GM19467 (cell line): ENCODE results near the gene USP7.
"Not testable (repeated sequence)": the region's sequence is repeated elsewhere in the genome, so short reads cannot be mapped to it uniquely, and the experiment has no call there.

Experiments
- ATAC-seq: cut with Tn5 transposase; IDR thresholded peaks from one replicate; pipeline ENCODE4 v1.9.1; 2021; ENCODE audit warnings: mild to moderate bottlenecking, moderate library complexity; ENCODE audit not compliant: unreplicated experiment

USP7 gene

DNA sequence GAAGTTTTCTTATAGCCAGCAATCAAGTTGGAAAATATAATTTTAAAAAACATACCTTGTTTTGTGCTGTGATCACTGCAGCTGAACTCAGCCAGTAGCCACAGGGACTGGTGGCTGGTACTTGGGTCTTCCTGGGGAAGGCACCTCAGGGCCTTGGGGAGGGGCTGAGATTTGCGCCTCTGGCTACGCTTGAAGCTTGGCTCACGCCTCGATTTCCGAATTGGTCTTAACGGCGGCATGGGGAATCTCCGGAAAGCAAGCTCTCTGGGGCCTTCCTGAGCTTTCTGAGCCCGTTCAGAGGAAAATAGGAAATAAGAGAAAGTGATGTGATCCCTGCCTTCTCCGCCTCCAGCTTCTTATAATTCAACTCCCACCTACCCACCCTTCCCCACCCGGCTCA is 11.3 kb upstream of the USP7 start:
- no peak for ATAC-seq

GRCh38 chr16:8972843-8973586 is 9.3 kb upstream of the USP7 start:
- ATAC-seq, result no peak

DNA sequence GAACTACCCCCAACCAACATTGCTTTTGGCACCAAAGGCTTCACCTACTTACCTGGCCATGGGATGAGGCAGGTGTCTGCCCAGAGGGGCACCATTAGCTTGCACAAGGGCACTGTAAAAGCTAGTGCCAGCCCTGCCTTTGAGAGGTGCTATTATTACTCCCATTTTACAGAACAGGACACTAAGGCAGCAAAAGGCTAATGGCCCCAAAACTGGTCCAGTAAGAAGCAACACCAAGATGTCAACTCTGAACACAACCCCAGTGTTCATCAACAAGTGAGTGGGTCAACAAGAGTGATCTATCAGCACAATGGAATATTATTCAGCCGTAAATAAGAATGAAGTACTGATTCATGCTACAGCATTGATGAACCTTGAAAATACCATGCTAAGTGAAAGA is 7.7 kb upstream of the USP7 start:
- ATAC-seq, result no peak

- ATAC-seq, result not testable (repeated sequence)
Measured at GRCh38 chr16:8969202-8969897, 5.6 kb upstream of the USP7 start.

DNA sequence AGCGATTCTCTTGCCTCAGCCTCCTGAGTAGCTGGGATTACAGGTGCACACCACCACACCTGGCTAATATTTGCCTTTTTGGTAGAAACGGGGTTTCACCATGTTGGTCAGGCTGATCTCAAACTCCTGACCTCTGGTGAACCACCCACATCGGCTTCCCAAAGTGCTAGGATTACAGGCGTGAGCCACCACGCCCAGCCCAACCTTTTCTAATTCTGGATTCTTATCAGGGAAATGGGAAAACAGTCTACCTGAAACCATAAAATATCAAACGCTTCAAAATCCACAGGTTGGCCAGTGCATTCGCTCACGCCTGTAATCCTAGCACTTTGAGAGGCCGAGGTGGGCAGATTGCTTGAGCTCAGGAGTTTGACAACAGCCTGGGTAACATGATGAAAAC is 4.3 kb upstream of the USP7 start:
- not testable (repeated sequence) for ATAC-seq

DNA sequence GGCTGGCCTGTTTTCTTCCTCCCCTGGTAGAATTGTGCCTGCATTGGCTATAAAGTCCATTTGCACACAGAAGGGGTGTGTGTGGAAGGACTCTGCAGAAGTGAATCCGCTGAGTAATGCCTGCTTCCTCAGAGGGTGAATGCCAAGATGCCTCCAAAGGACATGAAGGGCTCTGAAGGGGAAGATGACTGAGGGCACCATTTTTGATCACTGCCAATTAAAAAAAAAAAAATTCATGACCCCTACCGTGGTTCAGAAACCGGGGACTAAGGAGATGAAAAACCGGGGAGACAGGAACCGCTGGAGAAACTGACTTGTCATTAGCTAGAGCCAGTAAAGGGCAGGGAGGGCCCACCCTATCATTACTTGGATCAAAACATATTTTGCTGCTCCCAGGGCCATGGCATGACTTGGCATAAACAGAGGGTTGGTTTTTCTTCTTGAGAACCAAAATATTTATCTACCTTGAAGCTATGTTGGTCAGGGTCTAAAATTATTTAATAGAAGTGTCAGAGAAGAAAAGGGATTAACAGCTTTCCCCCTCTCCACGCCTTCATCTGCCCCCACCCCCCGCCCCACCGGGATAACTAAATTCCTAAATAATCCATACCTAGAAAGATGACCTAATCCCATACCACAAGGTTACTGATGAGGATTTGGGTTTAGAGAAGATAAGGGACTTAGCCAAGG is 3.6 kb upstream of the USP7 start:
- ATAC-seq, result no peak

DNA sequence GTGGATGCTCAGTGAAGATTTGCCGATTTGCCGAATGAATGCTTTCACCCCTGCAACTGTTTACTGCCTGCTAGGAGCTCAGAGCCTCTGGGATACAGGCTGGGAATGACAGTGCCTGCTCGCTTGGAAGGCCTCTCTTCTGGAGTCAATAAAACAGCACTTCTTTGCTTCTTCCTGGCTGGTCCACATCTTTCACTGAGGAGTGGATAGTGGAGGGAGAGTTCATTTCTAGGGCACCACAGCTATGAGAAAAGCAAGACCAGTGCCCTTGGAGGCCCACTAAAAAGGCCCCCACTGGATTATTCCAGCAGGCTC is 3.1 kb upstream of the USP7 start:
- ATAC-seq, result no peak

GRCh38 chr16:8964462-8964861 is 756 bp upstream of the USP7 start:
- no peak for ATAC-seq

DNA sequence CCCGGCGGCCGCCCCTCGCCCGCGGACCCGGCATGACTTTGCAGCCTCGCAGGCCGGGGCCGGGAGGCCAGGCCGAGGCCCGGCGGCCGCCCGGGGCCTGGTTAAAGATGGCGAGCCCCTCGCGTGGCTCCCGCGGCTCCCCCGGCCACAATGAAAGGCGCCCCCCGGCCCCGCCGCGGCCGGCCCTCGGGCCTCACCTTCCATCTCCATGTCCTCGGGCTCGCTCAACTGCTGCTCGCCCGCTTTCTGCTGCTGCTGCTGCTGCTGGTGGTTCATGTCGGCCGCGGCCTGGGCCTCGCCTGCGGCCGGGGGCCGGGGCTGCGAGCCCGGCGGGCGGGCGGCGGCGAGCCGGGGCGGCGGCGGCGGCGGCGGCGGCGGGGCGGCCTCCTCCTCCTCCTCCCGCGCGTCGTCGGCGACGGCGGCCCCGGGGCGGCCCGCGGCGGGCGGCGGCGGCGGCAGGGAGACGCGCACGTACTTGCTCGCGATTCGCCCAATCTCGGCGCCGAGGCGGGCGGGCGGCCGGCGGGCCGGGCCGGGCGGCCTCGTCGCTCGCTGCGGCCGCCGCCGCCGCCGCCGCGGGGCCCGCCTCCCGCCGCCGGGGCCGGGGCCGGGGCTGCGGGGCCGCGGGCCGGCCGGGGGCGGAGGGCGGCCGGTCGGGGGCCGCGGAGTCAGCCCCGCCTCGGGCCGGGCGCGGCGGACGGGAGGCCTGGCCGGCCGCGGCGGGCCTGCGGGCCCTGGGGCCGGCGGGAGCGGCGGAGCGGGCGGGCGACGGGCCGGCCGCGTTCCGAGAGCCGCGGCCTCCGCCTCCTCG is 491 bp downstream of the USP7 start:
- no peak for ATAC-seq

- ATAC-seq, result peak; percentile 32
Measured at GRCh38 chr16:8962393-8963009, 1.2 kb downstream of the USP7 start.

DNA sequence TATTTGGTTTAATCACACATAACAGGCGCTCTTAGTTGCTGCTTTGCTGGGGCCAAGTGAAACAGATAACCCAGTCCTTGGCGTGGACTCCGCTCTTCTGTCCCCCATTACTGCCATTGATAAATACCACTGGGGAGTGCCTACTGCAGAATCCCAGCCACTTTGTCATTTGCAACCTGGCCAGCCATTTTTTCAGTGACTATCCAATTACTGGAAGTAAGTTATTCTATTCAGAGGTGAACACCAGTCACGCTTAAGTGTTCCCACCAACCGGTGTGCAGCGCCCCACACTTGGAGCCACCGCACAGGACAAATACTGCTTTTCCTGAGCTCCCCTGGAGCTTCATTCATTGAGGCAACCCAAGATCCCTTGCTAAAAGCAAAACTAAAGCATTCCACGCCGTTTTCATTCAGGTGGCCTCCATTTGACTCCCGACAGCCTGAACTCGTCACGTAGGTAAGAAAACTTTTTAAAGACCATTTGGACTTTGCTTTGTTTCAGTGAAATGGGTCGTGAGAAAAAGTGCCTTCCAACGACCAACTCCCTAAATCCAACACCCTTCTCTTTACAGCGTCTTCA is 1.8 kb downstream of the USP7 start:
- no peak for ATAC-seq

- ATAC-seq, result no peak
Measured at GRCh38 chr16:8960788-8961109, 3.0 kb downstream of the USP7 start.

GRCh38 chr16:8959921-8960787 is 3.6 kb downstream of the USP7 start:
- no peak for ATAC-seq

DNA sequence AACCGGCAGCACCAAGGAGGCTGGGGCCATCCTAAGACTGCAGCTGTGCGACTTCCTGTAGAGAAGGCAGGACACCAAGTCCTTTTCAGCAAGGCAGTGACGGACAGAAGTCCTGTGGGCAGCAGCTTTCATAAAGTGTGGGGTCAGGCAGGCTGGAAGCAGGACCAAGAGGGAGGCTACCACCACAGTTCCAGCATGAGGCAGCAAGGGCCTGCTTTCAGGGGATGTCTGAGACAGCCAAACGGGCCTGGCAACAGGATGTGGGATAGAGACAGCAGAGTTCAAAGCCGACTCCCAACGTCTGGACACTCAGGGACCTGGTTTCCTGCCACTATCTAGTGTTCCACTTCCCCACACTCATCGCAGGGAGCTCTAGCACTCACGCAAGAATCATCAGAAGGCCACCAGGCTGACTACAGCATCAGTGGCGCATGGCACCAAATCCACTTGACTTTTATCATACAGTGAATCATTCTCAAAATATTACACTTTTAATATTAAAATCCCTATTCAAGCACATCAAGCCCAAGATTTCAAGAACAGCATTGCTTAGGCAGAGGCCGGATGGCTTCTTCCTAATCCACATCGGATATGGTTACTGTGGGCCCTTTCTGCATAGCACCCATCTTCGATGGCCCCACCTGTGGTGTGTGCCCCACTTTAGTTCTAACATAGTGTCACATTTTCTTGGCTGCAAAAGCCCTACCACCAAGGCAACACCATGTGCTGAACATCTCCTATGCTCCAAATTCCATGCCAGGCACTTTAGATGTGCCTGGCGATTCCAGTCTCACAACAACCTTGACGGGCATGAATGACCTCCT is 5.2 kb downstream of the USP7 start:
- ATAC-seq, result no peak

GRCh38 chr16:8957509-8958157 is 6.1 kb downstream of the USP7 start:
- ATAC-seq, result no peak

DNA sequence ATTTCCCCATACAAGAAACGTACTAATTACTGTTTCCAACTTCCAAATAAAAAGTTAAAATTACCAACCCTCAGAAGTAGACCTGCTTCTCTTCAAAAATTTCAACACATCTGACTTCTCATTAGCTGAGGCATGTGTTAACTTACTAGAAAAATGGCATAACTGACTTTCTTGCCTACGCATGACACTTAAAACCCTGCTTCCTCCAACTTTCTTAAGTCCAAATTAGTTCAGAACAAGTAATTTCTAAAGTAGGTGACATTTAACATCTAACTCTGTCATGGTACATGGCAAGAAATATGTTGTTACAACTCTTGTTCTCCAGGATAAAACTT is 6.7 kb downstream of the USP7 start:
- no peak for ATAC-seq

DNA sequence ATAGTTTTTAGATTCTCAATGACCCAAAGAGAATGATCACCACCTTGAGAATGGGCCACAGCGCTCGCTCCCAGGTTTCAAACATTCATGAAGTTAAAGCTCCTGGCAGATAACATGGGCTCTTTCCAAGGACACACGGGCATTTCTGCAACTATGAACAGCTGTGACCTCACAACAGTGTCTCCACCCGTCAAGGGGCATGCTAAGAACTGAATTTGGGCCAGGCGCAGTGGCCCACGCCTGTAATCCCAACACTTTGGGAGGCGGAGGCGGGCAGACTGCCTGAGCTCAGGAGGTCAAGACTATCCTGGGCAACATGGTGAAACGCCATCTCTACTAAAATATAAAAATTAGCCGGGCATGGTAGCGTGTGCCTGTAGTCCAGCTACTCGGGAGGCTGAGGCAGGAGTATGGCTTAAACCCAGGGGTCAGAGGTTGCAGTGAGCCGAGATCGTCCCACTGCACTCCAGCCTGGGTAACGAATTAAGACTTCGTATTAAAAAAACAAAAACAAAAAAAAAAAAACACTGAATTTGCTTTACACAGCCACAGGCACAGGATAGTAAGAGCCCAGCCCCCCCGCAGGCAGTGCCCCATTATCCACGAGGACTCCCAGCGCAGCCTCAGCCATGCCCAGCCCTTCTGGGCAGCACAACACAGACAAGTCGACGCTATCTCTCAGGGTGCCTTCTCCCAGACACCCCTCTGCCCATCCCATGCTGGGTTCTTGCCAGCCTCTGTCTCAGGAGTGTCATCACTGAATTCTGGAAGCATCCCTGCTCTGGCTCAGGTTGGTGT is 7.2 kb downstream of the USP7 start:
- no peak for ATAC-seq

DNA sequence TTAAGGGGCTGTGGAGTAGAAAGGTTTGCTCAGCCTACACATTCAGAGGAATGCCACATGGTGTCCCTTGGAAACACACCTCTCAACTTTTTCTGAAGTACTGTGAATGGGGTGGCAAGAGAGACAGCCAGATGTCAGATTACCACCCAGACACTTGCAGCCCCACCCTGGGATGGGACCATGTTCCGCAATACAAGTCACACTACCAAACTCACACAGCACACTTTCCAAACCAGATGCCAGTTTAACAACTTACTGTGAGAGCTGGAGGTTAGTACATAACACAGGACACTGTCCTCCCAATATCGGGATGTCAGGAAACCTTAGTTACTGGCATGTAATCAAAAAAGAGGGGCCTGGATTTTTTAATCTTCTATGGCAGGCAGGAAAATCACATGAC is 7.9 kb downstream of the USP7 start:
- no peak for ATAC-seq
